NB4 (cell line): ENCODE results near the gene DAB2IP.
A peak's percentile ranks its signal among the peaks of the same experiment; 100 is the strongest.

Experiments
- DNase-seq: peaks from one replicate; pipeline ENCODE4 v3.0.0; 2010; ENCODE audit warnings: low read depth
- H3K4me3 ChIP-seq: one replicate; pipeline ENCODE4 v1.5.1; 2011; ENCODE audit warnings: mild to moderate bottlenecking, low read depth, low read length, moderate library complexity
- CTCF ChIP-seq: IDR thresholded peaks from one replicate; pipeline ENCODE4 v1.5.1; 2012; ENCODE audit warnings: low read depth, low read length
- MAX ChIP-seq: IDR thresholded peaks from 2 replicates; pipeline ENCODE4 v1.6.1; 2011; ENCODE audit warnings: low read depth, low read length
- MYC ChIP-seq: IDR thresholded peaks from 2 replicates; pipeline ENCODE4 v1.6.1; 2011; ENCODE audit warnings: low read depth, low read length
- POLR2A ChIP-seq: IDR thresholded peaks from 2 replicates; pipeline ENCODE4 v1.6.1; 2011; ENCODE audit warnings: mild to moderate bottlenecking; ENCODE audit not compliant: insufficient read length; ENCODE audit errors: extremely low read depth

DAB2IP gene

GRCh38 chr9:121734465-121734864 lies 83.0 kb downstream of the DAB2IP start:
- no peak overlapping the region for H3K4me3 ChIP-seq
- TF ChIP-seq CTCF (no peak), MYC (no peak), MAX (no peak), POLR2A (no peak)
- no peak for DNase-seq

- no peak for TF ChIP-seq POLR2A
- TF ChIP-seq MYC = no peak
- no peak for TF ChIP-seq MAX
- peak; percentile 58 for TF ChIP-seq CTCF
- no peak overlapping the region for H3K4me3 ChIP-seq
- DNase-seq = peak; percentile 62
Observed at GRCh38 chr9:121735065-121735792, 83.8 kb downstream of the DAB2IP start.

- TF ChIP-seq MYC = no peak
- no peak for TF ChIP-seq POLR2A
- no peak for TF ChIP-seq CTCF
- TF ChIP-seq MAX = no peak
- H3K4me3 ChIP-seq = no peak overlapping the region
- DNase-seq = no peak
Observed at GRCh38 chr9:121735793-121736770, 84.6 kb downstream of the DAB2IP start.

DNA sequence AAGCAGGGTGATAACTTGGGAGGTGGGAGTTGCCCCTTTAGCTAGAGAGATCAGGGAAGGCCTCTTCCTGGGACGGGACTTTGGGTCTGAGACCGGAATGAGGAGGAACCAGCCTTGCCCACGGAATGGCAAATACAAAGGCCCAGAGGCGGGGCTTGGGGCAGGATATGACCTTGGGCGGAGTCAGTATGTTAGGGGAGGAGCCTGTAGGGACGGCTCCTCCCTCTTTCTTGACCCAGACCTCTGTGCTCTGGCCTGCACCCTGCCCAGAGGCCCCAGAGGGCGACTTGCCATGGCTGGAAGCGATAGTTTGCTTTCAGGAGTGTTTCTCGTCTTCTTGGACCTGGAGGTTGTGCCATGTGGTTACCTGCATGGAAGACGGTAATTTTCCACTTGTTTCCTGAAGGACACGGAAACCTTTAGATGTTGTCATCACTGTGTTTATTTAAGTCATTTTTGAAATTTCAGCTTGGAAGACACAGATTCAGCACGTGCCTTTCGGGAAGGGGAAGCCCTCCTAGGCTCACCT lies 85.6 kb downstream of the DAB2IP start:
- no peak for DNase-seq
- no peak for TF ChIP-seq CTCF
- no peak for TF ChIP-seq MAX
- no peak for TF ChIP-seq POLR2A
- no peak for TF ChIP-seq MYC
- no peak overlapping the region for H3K4me3 ChIP-seq

GRCh38 chr9:121737481-121737931 lies 86.1 kb downstream of the DAB2IP start:
- no peak for DNase-seq
- no peak overlapping the region for H3K4me3 ChIP-seq
- no peak for TF ChIP-seq CTCF
- no peak for TF ChIP-seq MYC
- TF ChIP-seq POLR2A = no peak
- no peak for TF ChIP-seq MAX
